ENCODE measurements around the gene AP1S1. TPM values are rescaled to one million over a fixed set of nuclear protein-coding genes. Genes with fewer than 3 reads are reported as not detected.

The AP1S1 gene
- total and polyA plus RNA-seq, 2 donors: 27.9 to 48.5 TPM

GRCh38 chr7:101166909-101167644 is 12.8 kb downstream of the AP1S1 start:
- no peak for DNase-seq (ENCODE audit: low read depth in 6 of 9, low spot score in 9 of 9)
- H3K36me3 ChIP-seq (ENCODE audit: control insufficient read depth in 2 of 2, insufficient read depth in 2 of 2, low read length in 1 of 2): no peaks in the 10 kb centered on the region
- whole genome bisulfite sequencing: 2% methylated on average over 19 of the region's 19 CpGs

DNA sequence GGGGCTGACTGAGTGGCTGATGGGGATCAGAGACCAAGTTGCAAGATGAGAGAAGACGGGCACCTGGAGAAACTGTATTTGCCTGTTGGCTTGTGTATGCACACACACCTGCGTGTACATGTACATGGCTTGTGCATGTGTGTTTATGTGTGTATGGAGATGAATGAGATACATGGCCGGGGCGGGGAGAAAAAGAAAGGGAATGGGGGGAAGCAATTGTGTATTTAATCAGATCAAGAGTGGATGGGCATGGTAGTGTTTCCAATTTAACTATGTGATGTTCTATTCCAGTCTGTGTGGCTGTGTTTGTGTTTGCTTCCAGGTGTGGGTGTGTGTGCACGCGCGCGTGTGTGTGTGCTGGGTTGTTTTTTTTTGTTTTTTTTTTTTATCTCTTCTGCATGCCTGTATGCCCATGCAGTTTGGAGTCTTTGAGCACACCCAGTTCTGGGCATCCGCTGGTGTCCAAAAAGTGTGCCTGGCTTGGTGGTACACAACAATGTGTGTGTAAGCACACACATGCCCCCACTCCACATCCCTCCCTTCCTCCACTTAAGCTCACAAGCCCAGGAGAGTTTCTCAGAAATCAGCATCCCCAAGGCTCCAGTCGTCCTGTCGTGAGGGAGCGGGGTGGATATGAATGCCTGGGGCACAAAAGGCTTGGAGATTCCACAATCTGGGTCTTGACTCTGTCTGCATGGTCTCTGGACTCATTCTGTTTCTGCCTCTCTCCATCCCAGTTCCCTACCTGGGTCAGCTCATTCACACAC is 13.6 kb downstream of the AP1S1 start:
- H3K4me3 ChIP-seq (ENCODE audit: low read length in 2 of 2): no peak overlapping the region
- H3K36me3 ChIP-seq (ENCODE audit: control insufficient read depth in 2 of 2, insufficient read depth in 2 of 2, low read length in 1 of 2): no peaks in the 10 kb centered on the region
- peaks cover 80 to 100% of the 10 kb centered on the region in 2 donors for H3K27me3 ChIP-seq (ENCODE audit: control insufficient read depth in 2 of 2, insufficient read depth in 1 of 2, low read length in 1 of 2)
- no peak overlapping the region for H3K27ac ChIP-seq (ENCODE audit: low read depth in 1 of 2, low read length in 1 of 2)
- peaks cover 9 to 41% of the 10 kb centered on the region in 2 donors for H3K9me3 ChIP-seq (ENCODE audit: control insufficient read depth in 2 of 2, insufficient read depth in 1 of 2, low read length in 1 of 2)
- H3K4me1 ChIP-seq (ENCODE audit: control insufficient read depth in 2 of 2, insufficient read depth in 2 of 2, low read length in 2 of 2): peaks cover 64 to 82% of the 10 kb centered on the region in 2 donors
- no peak for DNase-seq (ENCODE audit: low read depth in 6 of 9, low spot score in 9 of 9)
- WGBS: 9% methylated on average over 12 of the region's 12 CpGs

More at GRCh38 chr7:101166909-101167644, 12.8 kb downstream of the AP1S1 start:
- H3K27me3 ChIP-seq (ENCODE audit: control insufficient read depth in 2 of 2, insufficient read depth in 1 of 2, low read length in 1 of 2): peaks cover 82 to 100% of the 10 kb centered on the region in 2 donors
- peaks cover 2 to 33% of the 10 kb centered on the region in 2 donors for H3K9me3 ChIP-seq (ENCODE audit: control insufficient read depth in 2 of 2, insufficient read depth in 1 of 2, low read length in 1 of 2)
- no peak overlapping the region for H3K27ac ChIP-seq (ENCODE audit: low read depth in 1 of 2, low read length in 1 of 2)
- peaks cover 59 to 82% of the 10 kb centered on the region in 2 donors for H3K4me1 ChIP-seq (ENCODE audit: control insufficient read depth in 2 of 2, insufficient read depth in 2 of 2, low read length in 2 of 2)
- no peak overlapping the region for H3K4me3 ChIP-seq (ENCODE audit: low read length in 2 of 2)

- H3K27me3 ChIP-seq (ENCODE audit: control insufficient read depth in 2 of 2, insufficient read depth in 1 of 2, low read length in 1 of 2): peaks cover 80 to 100% of the 10 kb centered on the region in 2 donors
- no peak overlapping the region for H3K4me3 ChIP-seq (ENCODE audit: low read length in 2 of 2)
- no peak for DNase-seq (ENCODE audit: low read depth in 6 of 9, low spot score in 9 of 9)
- no peaks in the 10 kb centered on the region for H3K36me3 ChIP-seq (ENCODE audit: control insufficient read depth in 2 of 2, insufficient read depth in 2 of 2, low read length in 1 of 2)
- peaks cover 62 to 81% of the 10 kb centered on the region in 2 donors for H3K4me1 ChIP-seq (ENCODE audit: control insufficient read depth in 2 of 2, insufficient read depth in 2 of 2, low read length in 2 of 2)
- peaks cover 13 to 48% of the 10 kb centered on the region in 2 donors for H3K9me3 ChIP-seq (ENCODE audit: control insufficient read depth in 2 of 2, insufficient read depth in 1 of 2, low read length in 1 of 2)
- no peak overlapping the region for H3K27ac ChIP-seq (ENCODE audit: low read depth in 1 of 2, low read length in 1 of 2)
- 7% methylated on average over 6 of the region's 6 CpGs for WGBS
Measured at GRCh38 chr7:101168412-101169049, 14.3 kb downstream of the AP1S1 start.

DNA sequence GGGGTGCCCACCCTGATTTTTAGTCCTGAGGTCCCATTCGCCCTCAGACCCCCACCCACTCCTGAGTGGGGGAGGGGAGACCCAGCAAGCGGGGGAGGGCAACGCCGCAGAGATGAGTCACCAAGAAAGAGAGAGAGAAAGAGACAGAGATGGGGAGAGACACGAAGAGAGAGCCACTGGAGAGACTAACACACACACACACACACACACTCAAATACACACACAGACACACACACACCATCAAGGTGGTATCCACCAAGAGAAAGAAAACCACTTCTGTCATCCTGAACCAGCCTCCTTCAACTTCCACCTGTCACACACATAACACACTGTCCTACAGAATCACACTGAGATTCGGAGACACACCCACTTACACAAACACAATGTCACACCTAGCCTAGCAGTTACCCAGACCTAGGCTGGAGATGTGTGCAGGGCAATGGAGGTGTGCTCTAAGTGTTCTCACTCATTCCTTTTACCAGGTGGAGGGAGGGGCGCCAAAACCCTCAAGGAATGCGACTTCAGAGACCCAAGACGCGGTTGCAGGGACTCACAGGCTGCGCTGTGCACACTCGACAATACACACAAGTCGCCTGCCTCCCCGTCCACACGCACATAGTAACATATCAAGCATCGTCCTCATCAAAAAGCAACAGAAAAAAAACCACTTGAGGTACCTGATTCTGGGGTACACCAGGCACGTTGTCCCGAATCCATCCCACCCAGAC is 15.0 kb downstream of the AP1S1 start:
- Histone ChIP-seq H3K36me3 (ENCODE audit: control insufficient read depth in 2 of 2, insufficient read depth in 2 of 2, low read length in 1 of 2) (no peaks in the 10 kb centered on the region), H3K4me3 (ENCODE audit: low read length in 2 of 2) (no peak overlapping the region), H3K27ac (ENCODE audit: low read depth in 1 of 2, low read length in 1 of 2) (no peak overlapping the region), H3K9me3 (ENCODE audit: control insufficient read depth in 2 of 2, insufficient read depth in 1 of 2, low read length in 1 of 2) (peaks cover 18 to 51% of the 10 kb centered on the region in 2 donors), H3K27me3 (ENCODE audit: control insufficient read depth in 2 of 2, insufficient read depth in 1 of 2, low read length in 1 of 2) (peaks cover 80 to 100% of the 10 kb centered on the region in 2 donors), H3K4me1 (ENCODE audit: control insufficient read depth in 2 of 2, insufficient read depth in 2 of 2, low read length in 2 of 2) (peaks cover 54 to 82% of the 10 kb centered on the region in 2 donors)
- DNase-seq (ENCODE audit: low read depth in 6 of 9, low spot score in 9 of 9): no peak
- WGBS: 6% methylated on average over 18 of the region's 18 CpGs

DNA sequence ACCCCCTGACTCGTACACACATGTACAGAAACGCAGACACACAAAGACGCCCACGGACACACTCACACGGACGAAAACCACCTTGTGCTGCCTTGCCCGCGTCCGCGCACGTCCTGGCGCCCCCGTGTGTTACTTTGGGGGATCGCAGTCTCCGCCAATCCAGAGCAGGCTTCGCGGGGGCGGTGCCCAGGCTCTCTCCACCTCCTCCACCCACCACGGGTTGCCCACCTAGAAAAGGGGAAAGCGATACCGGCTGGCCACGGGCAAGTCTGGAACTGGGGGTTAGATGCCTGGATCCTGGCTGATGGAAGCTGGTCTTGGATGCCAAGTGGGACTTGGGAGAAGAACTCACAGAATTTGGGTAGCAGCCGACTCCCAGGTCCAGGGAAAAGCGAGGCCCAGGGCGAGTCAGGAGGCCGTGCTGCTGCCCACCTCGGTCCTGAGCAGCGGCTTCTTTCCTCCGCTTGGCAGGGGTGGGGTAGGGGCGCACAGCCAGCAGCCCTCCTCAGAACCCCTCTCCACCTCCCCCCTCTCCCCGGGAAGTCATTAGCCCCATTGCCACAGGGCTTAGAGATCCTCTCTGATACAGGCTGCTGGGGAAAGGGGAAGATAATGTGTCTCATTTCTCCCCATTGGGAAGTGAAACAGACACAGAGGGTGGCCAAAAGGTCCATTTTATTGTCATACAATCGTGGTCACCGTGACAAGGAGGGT is 15.7 kb downstream of the AP1S1 start:
- H3K27me3 ChIP-seq (ENCODE audit: control insufficient read depth in 2 of 2, insufficient read depth in 1 of 2, low read length in 1 of 2): peaks cover 80 to 100% of the 10 kb centered on the region in 2 donors
- DNase-seq (ENCODE audit: low read depth in 6 of 9, low spot score in 9 of 9): peak in 5 of 9 donors; percentile 56 to 80 (median 70)
- no peaks in the 10 kb centered on the region for H3K36me3 ChIP-seq (ENCODE audit: control insufficient read depth in 2 of 2, insufficient read depth in 2 of 2, low read length in 1 of 2)
- peaks cover 50 to 80% of the 10 kb centered on the region in 2 donors for H3K4me1 ChIP-seq (ENCODE audit: control insufficient read depth in 2 of 2, insufficient read depth in 2 of 2, low read length in 2 of 2)
- H3K27ac ChIP-seq (ENCODE audit: low read depth in 1 of 2, low read length in 1 of 2): no peak overlapping the region
- H3K9me3 ChIP-seq (ENCODE audit: control insufficient read depth in 2 of 2, insufficient read depth in 1 of 2, low read length in 1 of 2): peaks cover 19 to 51% of the 10 kb centered on the region in 2 donors
- no peak overlapping the region for H3K4me3 ChIP-seq (ENCODE audit: low read length in 2 of 2)
- WGBS: 2% methylated on average over 33 of the region's 33 CpGs

DNA sequence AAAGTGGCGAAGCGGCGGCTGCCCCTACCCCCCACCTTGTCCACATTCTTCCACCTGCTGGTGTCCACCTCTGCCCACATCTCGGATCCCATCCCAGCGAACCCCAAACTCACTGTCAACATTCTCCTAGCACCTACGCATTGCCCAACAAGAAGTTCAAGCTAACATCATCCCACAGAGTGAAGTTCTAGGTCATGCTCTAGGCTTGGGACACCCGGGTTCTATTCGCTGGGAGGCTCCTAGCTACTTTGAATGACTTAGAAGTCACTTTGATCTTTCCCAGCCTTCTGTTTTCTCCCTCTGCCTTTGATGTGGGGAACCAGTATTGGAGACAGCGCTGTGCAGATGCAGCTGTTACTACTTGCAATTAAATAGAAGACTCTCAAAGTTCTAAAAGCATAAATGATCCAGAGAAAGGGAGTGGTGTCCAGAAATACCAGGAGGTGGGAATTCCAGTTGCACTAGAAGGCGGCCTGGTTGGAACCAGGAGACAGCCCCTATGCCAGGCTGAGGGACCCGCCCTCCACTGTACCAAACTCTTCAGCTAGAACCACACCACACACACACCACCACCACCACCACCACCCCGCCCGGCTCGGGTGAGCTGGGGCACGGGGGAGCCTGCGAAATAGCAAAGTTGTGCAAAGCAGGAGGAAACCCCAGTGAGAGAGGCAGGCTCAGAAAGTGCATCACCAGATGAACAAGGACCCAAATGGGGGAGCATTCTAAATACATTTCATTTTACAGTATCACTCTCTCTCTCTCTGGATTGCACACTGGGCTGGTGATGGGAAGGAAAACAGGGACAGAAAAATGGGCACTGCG is 16.6 kb downstream of the AP1S1 start:
- WGBS: 6% methylated on average over 17 of the region's 17 CpGs
- peaks cover 19 to 46% of the 10 kb centered on the region in 2 donors for H3K9me3 ChIP-seq (ENCODE audit: control insufficient read depth in 2 of 2, insufficient read depth in 1 of 2, low read length in 1 of 2)
- no peak overlapping the region for H3K27ac ChIP-seq (ENCODE audit: low read depth in 1 of 2, low read length in 1 of 2)
- H3K4me3 ChIP-seq (ENCODE audit: low read length in 2 of 2): no peak overlapping the region
- peaks cover 44 to 71% of the 10 kb centered on the region in 2 donors for H3K4me1 ChIP-seq (ENCODE audit: control insufficient read depth in 2 of 2, insufficient read depth in 2 of 2, low read length in 2 of 2)
- peak in 2 of 9 donors; percentile 60 to 77 for DNase-seq (ENCODE audit: low read depth in 6 of 9, low spot score in 9 of 9)
- no peaks in the 10 kb centered on the region for H3K36me3 ChIP-seq (ENCODE audit: control insufficient read depth in 2 of 2, insufficient read depth in 2 of 2, low read length in 1 of 2)
- H3K27me3 ChIP-seq (ENCODE audit: control insufficient read depth in 2 of 2, insufficient read depth in 1 of 2, low read length in 1 of 2): peaks cover 78 to 100% of the 10 kb centered on the region in 2 donors

GRCh38 chr7:101171442-101171837 is 17.2 kb downstream of the AP1S1 start:
- H3K27ac ChIP-seq (ENCODE audit: low read depth in 1 of 2, low read length in 1 of 2): no peak overlapping the region
- no peak overlapping the region for H3K4me3 ChIP-seq (ENCODE audit: low read length in 2 of 2)
- peaks cover 38 to 65% of the 10 kb centered on the region in 2 donors for H3K4me1 ChIP-seq (ENCODE audit: control insufficient read depth in 2 of 2, insufficient read depth in 2 of 2, low read length in 2 of 2)
- no peaks in the 10 kb centered on the region for H3K36me3 ChIP-seq (ENCODE audit: control insufficient read depth in 2 of 2, insufficient read depth in 2 of 2, low read length in 1 of 2)
- 5% methylated on average over 13 of the region's 13 CpGs for WGBS
- peaks cover 19 to 42% of the 10 kb centered on the region in 2 donors for H3K9me3 ChIP-seq (ENCODE audit: control insufficient read depth in 2 of 2, insufficient read depth in 1 of 2, low read length in 1 of 2)
- DNase-seq (ENCODE audit: low read depth in 6 of 9, low spot score in 9 of 9): no peak
- H3K27me3 ChIP-seq (ENCODE audit: control insufficient read depth in 2 of 2, insufficient read depth in 1 of 2, low read length in 1 of 2): peaks cover 77 to 100% of the 10 kb centered on the region in 2 donors

Measured in thymus (tissue), 11 donors.